Fibroblast of skin of left quadriceps (primary cell): ENCODE data around the gene PCSK6.
"Not testable (repeated sequence)": the region's sequence is repeated elsewhere in the genome, so short reads cannot be mapped to it uniquely, and the experiment has no call there.

Experiments
- DNase-seq, 2 experiments: peaks; one replicate each; pipeline ENCODE4 v3.0.0-alpha.2; 2013; ENCODE audit warnings: low read depth in 2 of 2

Gene PCSK6

DNA sequence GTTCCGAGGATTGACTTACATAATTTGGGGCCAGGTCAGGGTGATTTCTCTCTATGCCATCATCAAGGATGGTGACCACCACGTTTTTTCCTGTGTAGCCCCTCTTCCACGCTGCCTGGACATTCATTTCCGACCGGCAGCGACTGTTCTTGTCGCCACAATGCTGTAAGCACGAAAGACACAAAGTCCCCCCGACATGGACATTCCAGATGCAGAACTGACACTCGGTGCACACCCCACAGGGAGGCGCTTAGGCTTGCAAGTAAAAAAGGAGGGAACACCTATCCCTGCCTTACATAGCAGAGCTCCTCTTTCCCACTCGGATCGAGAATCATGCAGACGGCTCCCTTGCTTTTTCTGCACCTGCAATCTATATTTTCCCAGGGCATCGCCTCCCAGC is 58.2 kb downstream of the PCSK6 start:
- DNase-seq: no peak

DNA sequence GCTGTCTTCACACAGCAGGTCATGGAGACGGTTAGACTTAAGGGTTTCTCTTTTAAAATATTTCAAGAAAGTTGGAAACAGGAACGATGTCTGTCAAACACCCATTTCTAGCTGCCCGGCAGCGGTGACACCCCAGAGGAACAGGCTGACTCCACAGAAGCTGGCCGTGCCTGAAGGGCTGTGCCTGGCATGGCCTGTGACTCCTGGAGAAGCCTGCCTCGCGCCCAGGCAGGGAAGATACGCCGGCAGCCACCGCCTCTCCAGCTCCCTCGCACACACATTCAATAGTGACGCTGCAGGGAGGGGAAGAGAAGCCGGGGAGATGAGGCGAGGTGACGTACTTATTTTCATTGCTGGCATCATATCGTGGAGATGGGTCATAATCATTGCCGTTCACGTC is 59.9 kb downstream of the PCSK6 start:
- no peak for DNase-seq

DNA sequence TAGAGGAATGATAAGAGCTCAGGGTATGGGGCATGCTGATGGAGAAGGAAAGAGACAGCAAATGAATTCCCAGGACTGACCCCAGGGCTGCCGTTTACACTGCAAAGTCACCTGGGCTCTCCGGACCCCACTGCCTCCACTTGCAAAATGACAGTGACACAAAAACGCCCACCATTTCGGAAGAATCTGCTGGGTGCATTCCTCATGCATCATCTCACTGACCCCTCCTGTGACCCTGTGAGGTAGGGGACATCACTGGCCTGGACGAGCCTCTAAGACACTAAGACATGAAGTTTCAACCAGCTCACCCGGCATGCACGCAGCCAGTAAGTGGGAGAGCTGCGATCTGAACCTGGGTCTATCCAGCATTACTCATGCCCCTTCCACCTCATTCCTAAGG is 60.3 kb downstream of the PCSK6 start:
- no peak for DNase-seq

DNA sequence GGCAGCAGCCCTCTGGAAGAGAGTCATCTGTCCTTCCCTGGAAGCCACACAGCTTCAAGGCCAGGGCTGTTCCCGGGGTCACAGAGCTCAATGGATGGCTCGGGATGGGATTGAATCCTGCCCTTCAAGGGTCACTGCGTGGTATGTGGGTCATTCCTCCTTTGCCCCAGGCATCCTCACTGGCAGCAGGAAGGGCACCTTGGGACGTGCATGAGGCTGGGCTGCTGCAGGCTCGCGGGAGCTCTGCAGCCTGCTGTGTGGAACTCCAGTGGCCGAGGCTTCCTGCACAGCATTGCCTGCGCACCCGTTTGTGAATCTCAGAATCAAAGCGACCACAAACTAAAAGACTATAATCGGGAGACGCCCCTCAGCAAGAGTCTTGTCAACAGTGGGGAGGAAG is 60.7 kb downstream of the PCSK6 start:
- no peak for DNase-seq

DNA sequence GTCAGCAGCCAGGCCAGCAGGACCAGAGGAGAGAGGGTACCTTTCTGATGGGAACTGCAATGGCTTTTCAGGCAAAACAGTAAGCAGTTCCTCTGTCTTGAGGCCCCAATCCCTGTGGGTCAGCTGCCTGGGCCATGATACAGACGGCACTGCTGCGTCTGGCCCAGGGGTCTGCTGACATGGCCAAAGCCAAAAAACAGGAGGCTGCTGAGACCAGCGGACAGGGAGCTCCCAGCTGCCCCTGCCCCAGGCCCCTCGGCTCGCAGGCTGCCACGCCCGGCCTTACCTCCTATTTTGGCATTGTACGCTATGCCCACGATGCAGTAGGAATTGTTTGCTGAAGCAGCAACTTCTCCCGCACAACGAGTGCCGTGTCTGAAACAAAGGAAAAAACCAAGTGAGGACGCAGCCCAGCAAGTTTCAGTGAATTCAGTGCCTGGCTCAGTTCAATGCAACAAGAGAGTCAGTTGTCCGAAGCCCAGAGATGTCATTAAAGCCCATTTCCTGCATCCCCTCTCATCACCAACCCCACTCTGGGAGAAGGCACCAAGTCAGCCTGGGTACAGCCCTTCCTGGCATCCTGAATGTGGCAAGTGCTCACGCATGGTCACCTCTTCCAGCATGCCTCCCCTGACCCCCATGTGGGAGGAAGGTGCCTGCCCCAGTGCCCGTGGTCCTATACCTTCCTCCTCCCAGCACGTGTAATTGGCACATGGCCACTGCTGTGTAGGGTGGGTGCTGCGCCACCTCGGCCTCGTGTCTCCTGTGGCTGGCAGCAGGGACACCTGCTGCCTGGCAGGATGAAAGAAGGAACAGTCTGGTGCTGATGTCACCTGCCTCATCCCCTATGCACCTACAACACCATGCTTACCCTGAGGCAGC is 61.7 kb downstream of the PCSK6 start:
- DNase-seq: no peak

DNA sequence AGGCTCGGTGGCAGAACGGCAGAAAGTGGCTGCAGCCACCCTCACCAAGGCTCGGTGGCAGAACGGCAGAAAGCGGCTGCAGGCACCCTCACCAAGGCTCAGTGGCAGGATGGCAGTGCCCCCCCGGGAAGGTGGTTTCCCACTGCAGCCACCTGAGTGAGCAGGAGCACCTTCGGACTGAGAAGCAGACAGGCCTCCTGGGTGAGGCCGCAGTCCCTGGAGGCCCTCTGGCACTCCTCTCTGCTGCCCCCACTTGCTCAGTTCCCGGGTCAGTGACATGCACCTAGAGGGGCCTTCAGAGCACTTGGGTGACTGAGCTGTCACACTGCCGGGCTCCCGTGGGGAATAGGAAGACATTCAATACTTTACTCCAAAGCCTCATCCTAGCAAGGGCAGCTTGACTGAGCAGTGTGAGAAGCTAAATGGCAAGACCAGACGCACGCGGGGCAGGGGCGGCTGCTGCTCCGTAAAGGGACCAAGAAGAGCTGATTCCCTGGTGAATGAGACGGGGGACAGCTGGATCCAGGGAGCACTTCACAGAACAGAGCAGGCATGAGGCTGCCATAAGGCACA is 62.7 kb downstream of the PCSK6 start:
- no peak for DNase-seq

DNA sequence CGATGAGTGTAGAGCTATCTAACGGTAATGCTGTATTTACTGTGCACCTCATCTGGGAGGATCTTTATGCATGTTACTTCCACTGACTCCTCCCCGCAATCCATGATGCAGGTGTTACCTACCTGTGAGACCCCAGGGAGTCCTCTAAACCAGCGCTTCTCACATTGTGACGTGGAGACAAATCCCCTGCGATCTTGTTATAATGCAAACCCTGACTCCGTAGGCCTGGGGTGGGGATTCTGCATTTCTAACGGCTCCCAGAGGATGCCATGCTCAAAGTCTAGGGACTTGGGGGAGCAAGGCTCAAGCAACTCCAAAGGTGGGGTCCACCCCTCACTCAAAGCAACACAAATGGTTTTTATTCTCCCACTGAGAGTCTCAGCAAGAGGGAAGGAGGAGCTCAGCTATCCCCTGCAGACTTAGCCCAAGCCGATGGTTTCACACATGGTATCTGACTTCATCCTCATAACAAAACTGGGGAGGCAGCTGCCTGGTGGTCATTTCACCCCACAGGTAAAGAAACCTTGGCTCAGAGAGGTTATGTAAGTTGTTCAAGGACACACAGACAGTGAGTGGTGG is 63.6 kb downstream of the PCSK6 start:
- no peak for DNase-seq

DNA sequence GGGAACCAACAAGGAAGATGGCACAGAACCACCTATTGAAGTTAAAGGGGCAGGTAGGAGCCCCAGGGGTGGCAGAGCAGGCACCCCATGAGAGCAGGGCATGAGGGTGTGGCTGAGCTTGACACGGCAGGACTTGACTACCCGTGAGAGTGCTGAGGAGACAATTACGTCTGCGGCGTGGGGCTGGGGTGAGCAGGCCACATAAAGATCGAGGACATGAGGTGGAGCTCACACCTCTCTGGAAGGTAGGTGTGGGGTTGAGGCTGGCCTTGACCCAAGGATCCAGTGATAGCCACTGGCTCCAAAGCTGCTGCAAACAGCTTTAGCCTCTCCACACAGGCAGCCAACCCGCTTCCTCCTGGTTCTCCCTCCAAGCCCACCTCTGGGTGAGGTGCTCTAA is 64.5 kb downstream of the PCSK6 start:
- no peak for DNase-seq

DNA sequence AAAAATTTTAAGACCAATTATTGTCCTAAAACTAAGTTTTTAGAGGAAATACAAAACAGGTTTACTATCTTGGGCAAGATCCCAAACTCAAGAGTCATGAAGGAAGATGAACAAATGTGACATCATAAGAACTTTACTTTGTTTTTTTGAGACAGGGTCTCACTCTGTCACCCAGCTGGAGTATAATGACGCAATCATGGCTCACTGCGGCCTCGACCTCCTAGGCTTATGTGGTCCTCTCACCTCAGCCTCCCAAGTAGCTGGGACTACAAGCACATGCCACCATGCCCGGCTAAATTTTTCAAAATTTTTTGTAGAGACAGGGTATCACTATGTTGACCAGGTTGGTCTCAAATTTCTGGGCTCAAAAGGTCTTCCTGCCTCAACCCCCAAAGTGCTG is 69.3 kb downstream of the PCSK6 start:
- no peak for DNase-seq

DNA sequence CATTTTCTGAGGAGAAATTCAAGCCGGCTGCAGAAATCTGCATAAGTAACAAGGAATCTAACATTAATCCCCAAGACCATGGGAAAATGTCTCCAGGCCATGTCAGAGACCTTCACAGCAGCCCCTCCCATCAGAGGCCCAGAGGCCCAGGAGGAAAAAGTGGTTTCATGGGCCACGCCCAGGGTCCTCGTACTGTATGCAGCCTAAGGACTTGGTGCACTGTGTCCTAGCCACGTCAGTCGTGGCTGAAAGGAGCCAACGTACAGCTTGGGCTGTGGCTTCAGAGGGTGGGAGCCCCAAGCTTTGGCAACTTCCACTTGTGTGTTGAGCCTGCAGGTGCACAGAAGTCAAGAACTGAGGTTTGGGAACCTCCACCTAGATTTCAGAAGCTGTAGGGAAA is 73.0 kb downstream of the PCSK6 start:
- not testable (repeated sequence) for DNase-seq

DNA sequence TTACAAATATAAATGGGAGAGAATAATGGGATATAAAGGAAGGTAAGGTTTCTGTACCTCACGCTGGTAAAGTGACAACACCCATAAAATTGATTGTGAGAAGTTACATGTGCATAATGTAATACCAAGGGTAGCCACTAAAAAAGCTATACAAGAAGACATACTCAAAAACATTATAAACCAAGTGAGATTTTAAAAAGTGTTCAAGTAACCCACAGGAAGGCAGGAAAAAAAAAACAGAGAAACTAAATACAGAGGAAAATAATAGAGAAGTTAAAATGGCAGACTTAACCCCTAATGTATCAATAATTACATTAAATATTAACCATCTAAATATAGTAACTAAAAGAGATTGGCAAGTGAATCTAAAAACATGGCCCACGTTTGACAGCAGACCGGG is 76.3 kb downstream of the PCSK6 start:
- DNase-seq: no peak

DNA sequence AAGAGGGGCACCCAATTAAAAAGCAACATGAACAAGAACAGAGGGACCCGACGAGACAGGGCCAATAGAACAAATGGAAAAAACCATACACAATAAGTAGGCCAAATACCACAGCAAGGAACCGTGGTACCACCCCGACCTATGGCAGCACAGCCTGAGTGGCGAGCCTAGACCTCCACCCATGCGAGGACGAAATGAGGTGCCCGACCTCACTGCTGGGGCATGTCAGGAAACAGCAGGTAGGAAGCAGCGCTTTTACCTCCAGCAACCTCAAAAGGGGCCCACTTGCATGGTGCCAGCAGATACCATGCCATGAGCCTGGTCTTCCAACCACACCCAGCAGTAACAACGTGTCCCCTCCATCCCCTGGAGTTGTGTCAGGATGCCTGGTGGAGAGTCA is 77.9 kb downstream of the PCSK6 start:
- no peak for DNase-seq

DNA sequence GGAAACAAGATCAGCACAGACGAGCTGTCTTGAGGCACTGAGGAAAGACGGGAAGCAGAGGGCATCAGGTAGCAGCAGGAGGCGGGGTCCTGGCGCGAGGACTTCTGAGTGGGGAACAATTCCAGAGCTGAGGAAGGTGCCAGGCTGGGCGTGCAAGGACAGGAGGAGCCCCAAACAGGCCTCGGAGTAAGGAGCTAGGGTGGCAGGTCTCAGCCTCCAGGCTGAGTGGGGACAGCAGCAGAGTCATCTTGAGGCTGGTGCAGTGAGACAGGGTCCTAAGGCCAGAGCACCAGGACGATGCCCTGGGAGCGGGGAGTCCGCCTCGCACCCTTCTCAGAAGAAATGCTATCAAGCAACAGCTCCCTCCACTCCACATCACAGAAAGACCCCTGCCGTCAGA is 78.4 kb downstream of the PCSK6 start:
- no peak for DNase-seq

DNA sequence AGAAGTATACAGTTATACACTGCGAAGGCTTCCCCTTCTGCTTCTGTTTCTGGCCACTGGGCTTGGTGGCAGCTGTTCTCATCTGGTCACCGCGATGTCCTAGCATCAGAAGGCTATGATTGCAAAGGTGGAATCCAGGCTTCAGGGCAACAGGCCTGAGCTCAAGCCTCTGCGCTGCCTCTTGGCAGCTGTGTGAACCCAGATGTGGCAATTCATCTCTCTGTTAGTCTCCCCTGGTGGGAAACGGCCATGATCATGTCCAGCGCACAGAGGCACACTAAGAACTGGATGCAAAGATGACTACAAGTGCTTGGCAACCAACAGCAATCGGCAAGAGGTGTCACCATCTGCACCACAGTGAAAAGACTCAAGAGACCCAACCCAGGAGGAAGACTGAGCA is 78.9 kb downstream of the PCSK6 start:
- DNase-seq: no peak

DNA sequence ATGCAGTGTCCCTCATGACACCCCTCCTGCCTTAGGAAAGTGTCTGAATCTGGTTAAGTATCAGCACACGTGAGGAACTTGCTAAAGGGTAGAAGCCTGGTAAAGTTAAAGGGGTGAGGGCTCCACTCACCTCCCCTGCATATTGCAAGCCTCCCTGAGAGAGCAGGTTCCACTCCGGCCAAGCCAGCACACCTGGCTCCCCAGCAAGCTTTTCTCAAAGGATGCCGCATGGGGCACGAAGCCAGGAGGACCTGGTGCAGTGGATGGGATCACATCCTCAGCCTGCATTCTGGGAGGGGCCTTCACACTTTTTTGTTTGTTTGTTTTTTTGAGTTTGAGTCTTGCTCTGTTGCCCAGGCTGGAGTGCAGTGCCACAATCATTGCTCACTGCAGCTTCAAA is 79.9 kb downstream of the PCSK6 start:
- no peak for DNase-seq

DNA sequence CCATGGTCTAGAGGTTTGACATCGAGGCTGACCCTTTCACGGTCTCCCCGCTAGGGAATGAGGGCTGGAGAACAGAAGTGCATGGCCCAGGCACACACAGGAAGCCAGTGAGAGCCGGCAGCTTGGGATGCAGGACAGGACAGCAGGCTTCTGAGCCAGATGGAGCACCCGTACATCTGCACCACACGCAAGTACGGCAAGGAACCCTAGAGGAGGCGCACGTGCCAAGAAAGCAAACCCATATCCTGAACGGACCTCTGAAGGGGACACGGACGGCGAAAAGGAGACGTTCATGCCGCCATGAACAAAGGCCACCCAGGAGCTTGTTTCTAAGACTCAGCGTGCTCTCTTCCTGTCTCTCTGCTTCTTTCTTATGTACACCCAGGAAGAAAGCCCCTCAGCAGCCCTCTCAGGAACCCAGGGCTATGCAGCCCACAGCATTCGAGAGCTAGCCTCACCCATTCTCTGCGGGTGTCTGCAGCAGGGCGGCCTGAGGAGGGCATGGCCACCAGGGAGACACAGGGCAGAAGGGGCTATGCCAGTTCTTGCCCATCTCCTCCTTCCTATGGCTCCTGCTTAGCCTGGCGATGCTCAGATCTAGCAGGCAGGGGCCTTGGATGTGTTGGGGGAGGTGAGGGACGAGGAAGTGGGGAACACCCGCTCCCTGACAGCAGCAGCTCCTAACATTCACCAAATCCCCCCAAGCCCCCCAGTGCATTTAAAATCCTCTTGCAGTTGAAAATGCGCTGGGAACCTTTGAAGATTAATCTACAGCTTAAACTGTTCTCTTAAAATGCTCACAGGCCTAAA is 81.3 kb downstream of the PCSK6 start:
- DNase-seq: no peak

DNA sequence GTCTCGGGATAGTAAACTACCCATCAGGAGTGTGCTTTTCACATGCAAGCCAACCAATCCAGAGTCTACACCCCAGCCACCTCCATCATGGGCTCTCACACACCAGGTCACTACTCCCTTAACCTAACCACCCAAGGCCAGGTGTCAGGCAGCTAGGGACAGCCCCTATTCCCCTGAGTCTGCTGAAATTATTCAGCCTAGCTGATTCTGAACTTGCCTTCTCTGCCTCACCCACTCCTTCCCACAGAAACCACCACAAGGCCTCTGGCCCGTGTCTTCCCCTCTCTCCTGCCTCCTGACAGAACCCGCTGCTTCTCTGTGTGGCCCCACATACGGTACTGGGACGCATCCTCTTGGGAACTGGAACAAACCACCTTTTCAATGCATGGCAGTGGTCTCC is 82.1 kb downstream of the PCSK6 start:
- DNase-seq: no peak

DNA sequence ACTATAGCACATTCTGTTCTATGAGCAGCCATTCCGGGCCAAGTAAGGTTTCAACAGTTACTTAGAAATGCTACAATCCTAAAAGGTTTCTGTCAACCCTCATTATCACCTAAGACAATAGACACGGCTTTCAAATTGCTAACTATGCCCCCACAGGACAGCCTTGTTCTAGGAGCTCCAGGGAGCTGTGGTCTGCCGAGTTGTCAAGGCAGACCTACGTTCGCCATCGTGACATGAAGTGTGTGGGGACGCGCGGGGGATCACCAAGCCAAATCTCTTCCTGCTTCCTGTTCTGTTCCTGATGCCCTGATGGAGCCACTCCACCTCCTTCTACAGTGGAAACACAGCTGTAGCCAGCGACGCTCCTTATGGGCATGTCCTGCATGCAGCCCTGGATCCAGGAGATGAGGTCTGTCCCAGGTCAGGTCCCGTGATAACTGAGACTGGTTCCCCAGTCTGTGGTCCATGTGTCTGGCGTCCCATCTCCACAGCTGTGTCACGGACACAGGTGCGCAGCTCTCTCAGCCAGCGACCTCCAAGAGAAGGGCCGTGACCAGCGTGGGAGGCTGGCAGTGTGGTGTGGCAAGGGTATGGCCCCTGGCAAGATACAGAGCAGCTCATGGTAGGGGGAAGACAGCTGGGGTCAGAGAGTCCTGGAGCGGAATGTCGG is 82.8 kb downstream of the PCSK6 start:
- DNase-seq: no peak

DNA sequence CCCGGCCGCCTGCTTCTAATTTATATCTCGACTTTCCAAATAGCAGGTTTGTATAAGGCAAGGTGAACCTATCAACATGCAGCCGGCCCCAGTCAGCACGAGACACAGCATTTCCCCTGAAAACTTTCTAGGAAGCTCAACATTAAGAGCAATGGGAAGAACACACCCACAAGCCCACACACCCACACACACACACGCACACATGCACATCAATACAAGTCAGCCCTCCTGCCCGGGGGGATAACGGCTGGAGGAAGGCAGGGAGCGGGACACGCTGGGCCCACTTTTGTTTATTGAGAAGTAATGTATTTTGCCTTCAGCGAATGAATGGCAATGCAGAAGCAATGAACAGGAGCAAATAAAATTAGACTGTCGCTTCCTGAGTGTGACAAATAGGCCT is 83.5 kb downstream of the PCSK6 start:
- no peak for DNase-seq

DNA sequence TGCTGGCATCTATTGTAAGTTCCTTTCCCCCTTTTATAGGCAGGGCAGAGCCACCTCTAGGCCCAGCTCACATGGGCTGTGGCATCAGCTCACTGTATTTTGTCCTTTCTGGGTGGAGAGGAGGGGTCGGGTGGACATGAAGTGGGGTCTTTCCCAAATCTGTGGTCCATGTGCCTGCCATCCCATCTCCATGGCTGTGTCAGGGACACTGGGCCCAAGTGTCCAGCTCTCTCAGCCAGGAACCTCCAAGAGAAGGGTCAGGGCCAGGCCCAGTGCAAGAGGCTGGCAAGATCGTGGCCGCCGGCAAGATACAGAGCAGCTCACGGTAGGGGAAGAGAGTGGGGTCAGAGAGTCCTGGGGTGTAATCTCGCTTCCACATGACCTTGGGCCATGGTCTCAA is 85.3 kb downstream of the PCSK6 start:
- no peak for DNase-seq

DNA sequence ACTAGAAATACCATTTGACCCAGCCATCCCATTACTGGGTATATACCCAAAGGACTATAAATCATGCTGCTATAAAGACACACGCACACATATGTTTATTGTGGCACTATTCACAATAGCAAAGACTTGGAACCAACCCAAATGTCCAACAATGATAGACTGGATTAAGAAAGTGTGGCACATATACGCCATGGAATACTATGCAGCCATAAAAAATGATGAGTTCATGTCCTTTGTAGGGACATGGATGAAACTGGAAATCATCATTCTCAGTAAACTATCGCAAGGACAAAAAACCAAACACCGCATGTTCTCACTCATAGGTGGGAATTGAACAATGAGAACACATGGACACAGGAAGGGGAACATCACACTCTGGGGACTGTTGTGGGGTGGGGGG is 86.6 kb downstream of the PCSK6 start:
- not testable (repeated sequence) for DNase-seq

DNA sequence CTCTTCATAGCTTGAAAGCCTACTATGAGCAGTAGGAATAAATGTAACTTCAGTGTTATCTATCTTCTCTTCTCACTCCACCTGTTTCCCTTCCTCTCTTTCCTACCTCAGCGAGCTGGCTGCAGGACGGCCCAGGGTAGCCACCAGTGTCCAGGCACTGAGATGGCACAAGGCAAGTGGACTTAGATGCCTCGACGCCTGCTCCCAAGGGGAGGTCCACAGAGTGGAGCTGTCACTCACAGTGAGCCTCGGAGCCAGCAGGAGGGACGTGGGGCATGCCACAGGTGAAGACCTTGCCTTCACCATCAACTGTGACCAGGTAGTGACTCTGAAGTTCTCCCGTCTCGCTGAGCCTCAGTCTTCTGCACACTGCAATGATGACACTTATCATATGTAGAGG is 88.2 kb downstream of the PCSK6 start:
- no peak for DNase-seq
